Natural killer cell treated with Interleukin-12 subunit alpha and Interleukin-12 subunit beta and Interleukin-15 and Interleukin-18, amount 100 ng/mL, for 72 hours (primary cell): ENCODE data around the gene DENND1A. TPM values are rescaled to one million over a fixed set of nuclear protein-coding genes. Genes with fewer than 3 reads are reported as not detected.
"Not testable (repeated sequence)": the region's sequence is repeated elsewhere in the genome, so short reads cannot be mapped to it uniquely, and the experiment has no call there.

ENCODE experiments used
- ATAC-seq, 2 donors: fragments of 150-1000 bp; cut with Tn5 transposase in 1 of 2; sonication (Bioruptor Pico), chemical (Tn5 transposase) in 1 of 2; 2 replicates each; pipeline ENCODE4 v1.10.0; 2021
- DNase-seq: peaks from one replicate; pipeline ENCODE4 v3.0.0; 2022; ENCODE audit warnings: low spot score
- H3K27ac Mint-ChIP-seq, 2 donors: 1 replicate in 1 of 2; 2 replicates in 1 of 2; pipeline ENCODE4 v1.8.0; 2022; ENCODE audit warnings: mixed read lengths in 2 of 2, mild to moderate bottlenecking in 1 of 2, moderate library complexity in 1 of 2
- H3K27me3 Mint-ChIP-seq, 2 donors: 1 replicate in 1 of 2; 2 replicates in 1 of 2; pipeline ENCODE4 v1.8.0; 2022; ENCODE audit warnings: mixed read lengths in 2 of 2
- H3K36me3 Mint-ChIP-seq: one replicate; pipeline ENCODE4 v1.8.0; 2022; ENCODE audit warnings: mixed read lengths
- H3K4me1 Mint-ChIP-seq, 2 donors: 1 replicate in 1 of 2; 2 replicates in 1 of 2; pipeline ENCODE4 v1.8.0; 2022; ENCODE audit warnings: low read depth in 2 of 2, mixed read lengths in 2 of 2, mild to moderate bottlenecking in 1 of 2
- H3K4me3 Mint-ChIP-seq: one replicate; pipeline ENCODE4 v1.8.0; 2022; ENCODE audit warnings: mixed read lengths
- H3K9me3 Mint-ChIP-seq: 2 replicates; pipeline ENCODE4 v1.8.0; 2022; ENCODE audit warnings: mixed read lengths
- total RNA-seq, 2 donors: library from RNA; stranded (reverse); gene quantifications; one replicate each; pipeline ENCODE4 v1.2.3, GENCODE V29; 2022

DENND1A gene, protein sequence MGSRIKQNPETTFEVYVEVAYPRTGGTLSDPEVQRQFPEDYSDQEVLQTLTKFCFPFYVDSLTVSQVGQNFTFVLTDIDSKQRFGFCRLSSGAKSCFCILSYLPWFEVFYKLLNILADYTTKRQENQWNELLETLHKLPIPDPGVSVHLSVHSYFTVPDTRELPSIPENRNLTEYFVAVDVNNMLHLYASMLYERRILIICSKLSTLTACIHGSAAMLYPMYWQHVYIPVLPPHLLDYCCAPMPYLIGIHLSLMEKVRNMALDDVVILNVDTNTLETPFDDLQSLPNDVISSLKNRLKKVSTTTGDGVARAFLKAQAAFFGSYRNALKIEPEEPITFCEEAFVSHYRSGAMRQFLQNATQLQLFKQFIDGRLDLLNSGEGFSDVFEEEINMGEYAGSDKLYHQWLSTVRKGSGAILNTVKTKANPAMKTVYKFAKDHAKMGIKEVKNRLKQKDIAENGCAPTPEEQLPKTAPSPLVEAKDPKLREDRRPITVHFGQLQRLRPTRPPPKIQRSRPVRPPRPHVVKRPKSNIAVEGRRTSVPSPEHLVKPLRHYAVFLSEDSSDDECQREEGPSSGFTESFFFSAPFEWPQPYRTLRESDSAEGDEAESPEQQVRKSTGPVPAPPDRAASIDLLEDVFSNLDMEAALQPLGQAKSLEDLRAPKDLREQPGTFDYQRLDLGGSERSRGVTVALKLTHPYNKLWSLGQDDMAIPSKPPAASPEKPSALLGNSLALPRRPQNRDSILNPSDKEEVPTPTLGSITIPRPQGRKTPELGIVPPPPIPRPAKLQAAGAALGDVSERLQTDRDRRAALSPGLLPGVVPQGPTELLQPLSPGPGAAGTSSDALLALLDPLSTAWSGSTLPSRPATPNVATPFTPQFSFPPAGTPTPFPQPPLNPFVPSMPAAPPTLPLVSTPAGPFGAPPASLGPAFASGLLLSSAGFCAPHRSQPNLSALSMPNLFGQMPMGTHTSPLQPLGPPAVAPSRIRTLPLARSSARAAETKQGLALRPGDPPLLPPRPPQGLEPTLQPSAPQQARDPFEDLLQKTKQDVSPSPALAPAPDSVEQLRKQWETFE
- total RNA-seq: 10 to 100 TPM; 24.6 to 28.8 TPM

DNA sequence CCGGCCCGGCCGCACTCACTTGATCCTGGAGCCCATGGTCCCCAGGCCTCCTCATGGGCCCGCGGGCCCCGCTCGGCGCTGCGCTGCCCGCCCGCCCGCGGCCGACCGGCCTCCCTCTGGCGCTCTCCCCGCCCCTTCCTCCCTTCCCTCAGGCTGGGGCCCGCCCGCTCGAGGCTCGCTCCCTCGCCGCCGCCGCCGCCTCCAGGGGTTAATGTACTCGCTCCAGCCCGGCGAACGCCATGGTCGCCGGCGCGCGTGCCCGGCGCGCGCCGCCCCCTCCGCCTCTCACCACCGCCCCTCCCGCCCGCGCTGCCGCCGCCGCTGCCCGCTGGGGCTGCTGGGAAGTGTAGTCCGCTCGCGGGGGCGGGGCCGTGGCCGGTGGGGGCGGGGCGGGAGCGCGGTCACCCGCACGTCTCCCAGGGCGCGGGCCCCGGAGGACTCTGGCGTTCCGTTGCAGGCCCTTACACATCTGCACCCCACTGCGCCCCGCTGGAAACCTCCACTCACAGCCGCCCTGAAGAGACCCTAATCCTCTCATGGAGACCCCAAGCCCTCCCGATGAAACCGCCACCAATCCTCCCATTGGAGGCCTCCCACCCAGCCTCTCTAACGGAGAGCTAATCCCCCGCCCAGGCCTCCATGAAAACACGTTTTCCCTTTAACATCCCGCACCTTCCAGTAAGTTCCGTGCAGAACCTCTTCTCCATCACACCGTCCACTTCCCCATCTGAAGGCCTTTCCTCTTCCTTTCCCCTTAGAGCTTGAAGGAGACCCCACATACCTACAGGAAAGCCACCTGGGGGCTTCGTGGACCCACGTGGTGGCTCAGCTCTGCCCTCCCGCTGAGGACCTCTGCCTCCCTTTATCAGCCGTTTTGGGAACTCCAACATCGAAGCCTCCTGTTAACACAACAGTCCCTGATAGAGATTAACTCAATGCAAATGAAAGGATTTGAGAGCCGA, at the start of gene DENND1A:
TSS of gene DENND1A (minus strand) at position 257 of the 962 bp plus-strand sequence. CDS start at position 36, 221 bp downstream.
- Mint-ChIP-seq H3K36me3 (no peaks in the 10 kb centered on the region), H3K27me3 (peaks cover 19 to 27% of the 10 kb centered on the region in 2 donors), H3K9me3 (peaks cover 5% of the 10 kb centered on the region), H3K27ac (peak within 1 kb of the TSS; percentile 78 to 96), H3K4me3 (peak within 1 kb of the TSS; percentile 91), H3K4me1 (peaks cover 33 to 34% of the 10 kb centered on the region in 2 donors)
- ATAC-seq (peak; percentile 95 to 97), DNase-seq (peak; percentile 93)

DNA sequence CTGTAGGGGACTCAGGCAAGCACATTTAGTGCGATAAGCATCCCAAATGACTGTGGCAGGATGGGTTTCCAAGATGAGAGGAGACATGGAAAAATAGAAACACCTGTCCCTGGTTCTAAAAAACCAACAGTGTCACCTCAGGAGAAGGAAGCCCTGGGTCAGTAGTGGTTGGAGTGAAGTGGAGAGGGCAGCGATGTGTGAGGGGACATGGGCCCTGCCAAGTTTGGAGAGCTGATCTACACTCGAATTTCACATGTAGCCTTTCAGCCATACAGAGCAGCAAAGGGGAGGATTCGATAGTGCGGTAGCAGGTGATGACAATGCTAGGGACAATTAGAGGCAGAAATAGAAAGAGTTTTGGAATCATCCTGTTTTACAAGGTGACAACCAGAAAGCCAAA, 49.1 kb upstream of the DENND1A start:
- Mint-ChIP-seq H3K27ac (no peak overlapping the region), H3K9me3 (no peaks in the 10 kb centered on the region), H3K4me1 (no peaks in the 10 kb centered on the region), H3K36me3 (no peaks in the 10 kb centered on the region), H3K27me3 (peaks cover 33 to 41% of the 10 kb centered on the region in 2 donors), H3K4me3 (no peak overlapping the region)
- ATAC-seq: no peak
- DNase-seq: no peak

DNA sequence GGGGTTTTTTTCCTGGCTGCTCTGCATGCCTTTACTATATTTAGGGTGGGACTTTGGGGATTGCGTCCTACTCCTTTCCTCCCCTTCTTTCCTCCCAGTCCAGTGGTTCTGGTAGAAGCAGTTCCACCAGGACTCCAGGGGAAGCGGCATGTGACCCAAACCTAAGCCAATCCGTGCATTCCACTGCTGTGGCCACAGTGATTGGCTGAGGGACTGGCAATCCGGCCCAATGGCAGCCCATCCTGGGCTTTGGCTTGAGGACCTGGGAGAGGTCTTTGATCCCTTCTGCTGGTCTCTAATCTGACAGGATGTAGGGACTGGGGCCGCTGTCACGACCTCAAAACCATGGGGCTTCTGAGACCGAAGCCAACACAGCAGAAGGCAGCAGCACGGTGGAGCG, 46.7 kb upstream of the DENND1A start:
- not testable (repeated sequence) for DNase-seq, H3K36me3 Mint-ChIP-seq, H3K9me3 Mint-ChIP-seq, H3K4me1 Mint-ChIP-seq, H3K27ac Mint-ChIP-seq, H3K4me3 Mint-ChIP-seq, ATAC-seq
- peaks cover 26 to 31% of the 10 kb centered on the region in 2 donors for H3K27me3 Mint-ChIP-seq

DNA sequence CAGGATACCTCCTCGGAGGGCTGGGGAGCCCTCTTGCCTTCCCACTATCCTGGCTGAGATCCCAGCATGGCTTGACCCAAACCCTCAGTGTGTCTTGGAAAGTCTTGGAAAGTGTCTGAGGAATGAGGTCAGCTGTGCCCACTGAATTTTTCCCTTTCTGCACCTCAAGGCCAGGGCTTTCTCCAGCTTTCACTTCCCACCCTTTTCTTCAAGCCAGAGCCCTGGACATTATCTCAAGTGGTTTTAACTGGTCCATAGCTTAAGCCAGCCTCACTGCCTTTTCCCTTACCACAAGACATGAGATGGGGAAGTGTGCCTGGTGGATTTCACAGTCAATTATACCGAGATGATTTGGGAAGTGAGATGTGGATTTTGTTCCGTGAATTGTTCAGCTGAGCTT, 45.9 kb upstream of the DENND1A start:
- no peaks in the 10 kb centered on the region for H3K36me3 Mint-ChIP-seq
- ATAC-seq (no peak), DNase-seq (no peak)
- peaks cover 21 to 24% of the 10 kb centered on the region in 2 donors for H3K27me3 Mint-ChIP-seq
- H3K9me3 Mint-ChIP-seq: no peaks in the 10 kb centered on the region
- no peak overlapping the region for H3K27ac Mint-ChIP-seq
- no peak overlapping the region for H3K4me3 Mint-ChIP-seq
- no peaks in the 10 kb centered on the region for H3K4me1 Mint-ChIP-seq

DNA sequence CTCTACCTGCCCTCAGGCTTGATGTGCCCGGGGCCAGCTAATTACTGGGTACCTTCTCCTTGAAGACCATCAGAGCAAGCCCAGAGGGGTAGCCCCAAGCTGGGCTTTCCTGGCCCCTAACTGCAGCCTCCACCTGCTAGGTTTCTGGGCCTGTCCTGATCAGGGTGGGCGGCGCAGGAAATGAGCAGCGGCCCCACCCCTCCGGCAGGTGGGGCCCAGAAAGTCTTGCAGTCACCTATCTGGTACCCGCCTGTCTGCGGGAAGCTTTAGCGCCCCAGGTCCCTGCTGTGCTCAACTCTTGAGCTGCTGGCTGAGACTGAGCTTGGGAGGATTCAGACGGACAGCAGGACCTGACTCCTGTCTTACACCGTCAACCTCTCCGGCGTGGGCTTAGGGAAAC, 44.5 kb upstream of the DENND1A start:
- peak in 1 of 2 donors; percentile 8 for ATAC-seq
- Mint-ChIP-seq H3K4me3 (no peak overlapping the region), H3K27me3 (peaks cover 11 to 19% of the 10 kb centered on the region in 2 donors), H3K4me1 (no peaks in the 10 kb centered on the region), H3K9me3 (no peaks in the 10 kb centered on the region), H3K36me3 (no peaks in the 10 kb centered on the region), H3K27ac (no peak overlapping the region)
- DNase-seq: no peak

DNA sequence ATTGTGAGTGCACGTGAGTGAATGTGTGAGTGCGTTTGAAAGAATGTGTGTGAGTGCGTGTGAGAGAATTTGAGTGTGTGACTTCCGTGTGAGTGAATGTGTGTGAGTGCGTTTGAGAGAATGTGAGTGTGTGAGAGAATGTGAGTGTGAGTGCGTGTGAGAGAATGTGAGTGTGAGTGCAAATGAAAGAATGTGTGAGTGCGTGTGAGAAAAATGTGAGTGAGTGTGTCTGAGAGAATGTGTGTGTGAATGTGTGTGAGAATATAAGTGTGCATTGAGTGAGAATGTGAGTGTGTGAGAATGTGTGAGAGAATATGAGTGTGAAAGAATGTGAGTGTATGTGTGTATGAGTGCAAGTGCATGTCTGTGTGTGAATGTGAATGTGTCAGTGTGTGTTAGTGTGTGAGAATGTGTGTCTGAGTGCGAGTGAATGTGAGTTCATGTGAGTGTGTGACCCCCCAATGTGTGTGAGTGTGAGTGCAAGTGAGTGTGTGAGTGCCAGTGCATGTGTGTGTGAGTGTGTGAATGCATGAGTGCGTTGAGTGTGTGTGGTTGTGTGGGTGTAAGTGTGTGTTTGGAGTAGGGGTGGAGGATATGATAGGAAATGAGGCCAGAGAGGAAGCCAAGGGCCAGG, 43.8 kb upstream of the DENND1A start:
- Mint-ChIP-seq H3K27me3 (peaks cover 8 to 11% of the 10 kb centered on the region in 2 donors), H3K4me3 (no peak overlapping the region), H3K9me3 (no peaks in the 10 kb centered on the region), H3K27ac (no peak overlapping the region), H3K36me3 (no peaks in the 10 kb centered on the region), H3K4me1 (no peaks in the 10 kb centered on the region)
- ATAC-seq: no peak
- DNase-seq: no peak

DNA sequence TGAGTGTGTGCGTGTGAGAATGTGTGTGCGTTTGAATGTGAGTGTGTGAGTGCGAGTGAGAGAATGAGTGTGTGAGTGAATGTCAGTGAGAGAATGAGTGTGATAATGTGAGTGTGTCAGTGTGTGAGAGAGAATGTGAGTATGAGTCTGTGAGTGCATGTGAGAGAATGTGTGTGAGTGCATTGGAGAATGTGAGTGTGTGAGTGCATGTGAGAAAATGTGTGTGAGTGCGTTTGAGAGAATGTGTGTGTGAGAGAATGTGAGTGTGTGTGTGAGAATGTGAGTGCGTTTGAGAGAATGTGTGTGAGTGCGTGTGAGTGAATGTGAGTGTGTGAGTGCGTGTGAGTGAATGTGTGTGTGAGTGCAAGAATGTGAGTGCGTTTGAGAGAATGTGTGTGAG, 42.7 kb upstream of the DENND1A start:
- ATAC-seq: no peak
- no peak overlapping the region for H3K4me3 Mint-ChIP-seq
- H3K4me1 Mint-ChIP-seq: no peaks in the 10 kb centered on the region
- no peaks in the 10 kb centered on the region for H3K36me3 Mint-ChIP-seq
- DNase-seq: no peak
- H3K9me3 Mint-ChIP-seq: no peaks in the 10 kb centered on the region
- H3K27ac Mint-ChIP-seq: no peak overlapping the region
- peaks cover 8 to 10% of the 10 kb centered on the region in 2 donors for H3K27me3 Mint-ChIP-seq

DNA sequence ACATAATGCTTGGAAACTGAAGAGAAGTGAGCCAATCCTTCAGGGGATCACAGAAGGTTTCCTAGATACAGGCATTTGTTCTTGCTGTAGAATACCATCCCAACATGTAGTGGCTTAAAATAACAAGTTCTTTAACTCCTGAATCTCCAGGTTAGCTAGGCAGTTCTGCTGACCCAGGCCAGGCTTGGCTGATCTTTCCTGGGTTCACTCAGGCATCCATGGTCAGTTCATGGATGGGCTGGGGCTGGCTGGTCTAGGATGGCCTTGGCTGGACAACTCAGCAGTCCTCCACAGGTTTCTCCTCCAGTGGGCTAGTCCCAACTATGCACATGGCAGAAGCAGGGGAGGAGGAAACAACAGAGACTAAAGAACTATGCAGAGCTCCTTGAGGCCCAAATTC, 37.4 kb upstream of the DENND1A start:
- no peak for ATAC-seq
- no peak overlapping the region for H3K4me3 Mint-ChIP-seq

DNA sequence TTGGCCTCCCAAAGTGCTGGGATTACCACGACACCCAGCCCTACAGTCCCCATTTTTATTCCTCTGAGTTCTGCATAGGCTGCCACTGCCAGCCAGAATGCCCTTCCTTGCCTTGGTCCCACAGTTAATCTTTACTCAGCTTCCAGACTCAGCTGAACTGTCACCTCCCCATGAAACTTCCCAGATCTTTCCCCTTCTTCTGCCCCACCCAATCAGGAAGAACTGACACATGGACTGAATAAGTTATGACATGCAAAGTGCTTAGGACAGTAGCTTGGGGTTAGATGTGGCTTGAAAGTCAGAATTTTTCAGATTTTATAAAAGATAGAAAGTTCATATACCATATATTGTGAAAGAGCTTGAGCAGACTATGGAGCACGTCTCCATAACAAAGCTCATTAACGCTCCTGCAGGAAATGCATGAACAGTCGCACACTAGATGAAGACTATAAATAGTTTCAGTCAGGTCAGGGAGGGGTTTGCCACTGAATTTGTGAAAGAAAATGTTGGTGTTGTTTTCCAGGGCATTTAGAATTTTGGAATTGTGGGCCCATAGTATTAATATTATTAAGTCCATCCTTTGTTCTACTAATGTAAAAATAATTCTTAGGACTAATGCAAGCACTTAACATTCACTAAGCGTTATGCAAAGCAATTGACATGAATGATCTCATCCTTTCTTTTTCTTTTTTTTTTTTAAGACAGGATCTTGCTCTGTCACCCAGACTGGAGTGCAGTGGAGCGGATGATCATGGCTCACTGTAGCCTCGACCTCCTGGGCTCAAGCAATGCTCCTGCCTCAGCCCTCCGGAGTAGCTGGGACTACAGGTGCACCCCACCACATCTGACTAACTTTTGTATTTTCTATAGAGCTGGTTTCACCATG, 36.1 kb upstream of the DENND1A start:
- H3K4me1 Mint-ChIP-seq: peaks cover 0 to 3% of the 10 kb centered on the region in 2 donors
- ATAC-seq: no peak
- DNase-seq: no peak
- H3K4me3 Mint-ChIP-seq: no peak overlapping the region
- H3K9me3 Mint-ChIP-seq: no peaks in the 10 kb centered on the region
- H3K36me3 Mint-ChIP-seq: no peaks in the 10 kb centered on the region
- peaks cover 28 to 29% of the 10 kb centered on the region in 2 donors for H3K27me3 Mint-ChIP-seq
- no peak overlapping the region for H3K27ac Mint-ChIP-seq

More for the DNA sequence above, 37.4 kb upstream of the DENND1A start:
- Mint-ChIP-seq H3K27ac (no peak overlapping the region), H3K9me3 (no peaks in the 10 kb centered on the region), H3K36me3 (no peaks in the 10 kb centered on the region), H3K4me1 (peaks cover 0 to 3% of the 10 kb centered on the region in 2 donors), H3K27me3 (peaks cover 26 to 29% of the 10 kb centered on the region in 2 donors)
- no peak for DNase-seq

DNA sequence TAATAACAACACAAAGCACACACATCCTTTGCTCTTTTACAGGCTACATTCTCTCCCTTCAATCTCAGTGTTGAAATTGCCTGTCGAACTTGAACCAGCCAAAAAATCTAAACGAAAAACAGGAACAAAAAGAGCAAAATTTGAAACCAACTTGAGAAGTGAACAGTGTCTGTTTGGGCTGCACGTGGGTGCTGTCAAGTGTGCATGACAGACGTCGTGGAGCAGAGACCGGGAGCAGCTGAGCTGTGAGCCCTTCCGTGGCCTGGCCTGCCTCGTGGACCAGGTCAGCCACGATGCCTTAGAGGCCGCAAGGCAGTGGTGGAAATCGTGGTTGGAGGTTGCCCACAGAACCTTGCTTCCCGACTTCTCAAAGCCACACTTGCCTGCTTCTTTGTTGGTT, 34.8 kb upstream of the DENND1A start:
- ATAC-seq (no peak), DNase-seq (no peak)
- Mint-ChIP-seq H3K9me3 (no peaks in the 10 kb centered on the region), H3K4me1 (peaks cover 0 to 3% of the 10 kb centered on the region in 2 donors), H3K27me3 (peaks cover 31 to 38% of the 10 kb centered on the region in 2 donors), H3K4me3 (no peak overlapping the region), H3K27ac (no peak overlapping the region), H3K36me3 (no peaks in the 10 kb centered on the region)

DNA sequence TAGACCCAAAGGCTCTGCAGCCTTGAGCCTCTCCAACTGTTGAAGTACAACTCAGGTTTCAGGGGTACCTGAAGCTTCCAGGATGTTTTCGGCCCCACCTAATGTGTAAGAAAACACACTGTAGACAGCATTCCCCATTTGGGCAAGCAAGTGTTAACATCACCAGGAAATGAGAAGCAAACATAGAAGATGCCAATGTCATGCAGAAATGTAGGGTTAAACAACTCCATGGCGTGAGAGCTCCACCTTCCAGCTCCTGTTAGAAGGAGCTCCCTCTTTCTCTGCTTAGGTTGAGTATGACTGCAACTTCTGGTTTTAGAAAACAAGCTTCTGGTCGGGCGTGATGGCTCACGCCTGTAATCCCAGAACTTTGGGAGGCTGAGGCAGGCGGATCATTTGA, 31.0 kb upstream of the DENND1A start:
- H3K27me3 Mint-ChIP-seq: peaks cover 26 to 35% of the 10 kb centered on the region in 2 donors
- ATAC-seq (no peak), DNase-seq (no peak)
- no peaks in the 10 kb centered on the region for H3K36me3 Mint-ChIP-seq
- H3K27ac Mint-ChIP-seq: no peak overlapping the region
- peaks cover 0 to 3% of the 10 kb centered on the region in 2 donors for H3K4me1 Mint-ChIP-seq
- H3K9me3 Mint-ChIP-seq: no peaks in the 10 kb centered on the region
- H3K4me3 Mint-ChIP-seq: no peak overlapping the region

DNA sequence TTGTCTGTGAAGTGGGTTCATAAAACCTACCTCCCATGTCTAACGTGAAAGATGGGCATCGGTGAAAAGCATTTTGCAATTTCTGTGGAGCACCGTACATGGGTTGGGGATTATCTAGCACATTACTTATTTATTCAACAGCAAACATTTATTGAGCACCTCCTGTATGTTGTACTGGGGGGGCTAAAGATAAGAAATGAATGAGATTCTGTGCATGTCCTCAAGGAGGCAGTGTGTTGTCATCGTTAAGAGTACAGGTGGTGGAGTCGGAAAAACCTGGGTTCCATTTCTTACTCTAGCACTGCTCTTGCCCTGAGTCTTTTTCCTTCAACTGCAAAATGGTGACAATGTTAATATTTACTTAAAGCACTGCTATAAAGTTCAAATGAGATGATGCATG, 30.4 kb upstream of the DENND1A start:
- ATAC-seq (no peak), DNase-seq (no peak)
- Mint-ChIP-seq H3K9me3 (no peaks in the 10 kb centered on the region), H3K4me3 (no peak overlapping the region), H3K36me3 (no peaks in the 10 kb centered on the region), H3K4me1 (peaks cover 0 to 3% of the 10 kb centered on the region in 2 donors), H3K27me3 (peaks cover 21 to 29% of the 10 kb centered on the region in 2 donors), H3K27ac (no peak overlapping the region)
